Eye (tissue), 1 donor: Measurements from ENCODE around the gene PCED1B.
"Not testable (repeated sequence)": the region's sequence is repeated elsewhere in the genome, so short reads cannot be mapped to it uniquely, and the experiment has no call there.

Experiments used
- DNase-seq: peaks from one replicate; pipeline ENCODE4 v3.0.0-alpha.2; 2015

PCED1B gene

GRCh38 chr12:47095446-47096236, 16.2 kb downstream of the PCED1B start:
- no peak for DNase-seq

DNA sequence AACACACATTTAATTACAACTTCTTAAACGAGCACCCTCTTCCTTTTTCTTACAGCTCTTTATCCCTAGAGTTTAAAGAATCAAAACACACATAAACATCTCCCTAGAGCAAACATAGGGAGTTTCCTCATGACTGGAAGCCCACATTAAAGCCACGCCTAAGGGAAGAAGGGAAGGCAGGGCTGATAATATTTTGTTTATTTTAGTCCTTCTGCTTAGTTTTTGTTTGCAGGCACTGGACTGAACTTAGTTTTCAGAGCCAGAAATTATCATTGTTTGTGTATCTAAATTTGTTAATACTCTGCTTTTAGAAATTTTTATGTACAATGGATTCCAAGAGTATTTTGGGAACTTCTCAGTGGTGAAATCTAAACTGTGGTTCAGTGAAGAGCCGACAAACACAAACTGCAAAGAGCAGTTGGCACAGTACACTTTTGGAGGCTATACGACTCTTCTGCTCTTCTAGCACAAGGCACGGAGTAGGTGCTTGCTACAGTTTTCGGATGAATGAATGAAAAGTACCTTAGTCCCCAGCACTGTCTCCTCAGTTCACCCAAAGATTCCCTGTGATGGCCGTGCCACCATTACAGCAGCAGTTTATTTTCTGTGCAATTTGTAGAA, 18.0 kb downstream of the PCED1B start:
- no peak for DNase-seq

DNA sequence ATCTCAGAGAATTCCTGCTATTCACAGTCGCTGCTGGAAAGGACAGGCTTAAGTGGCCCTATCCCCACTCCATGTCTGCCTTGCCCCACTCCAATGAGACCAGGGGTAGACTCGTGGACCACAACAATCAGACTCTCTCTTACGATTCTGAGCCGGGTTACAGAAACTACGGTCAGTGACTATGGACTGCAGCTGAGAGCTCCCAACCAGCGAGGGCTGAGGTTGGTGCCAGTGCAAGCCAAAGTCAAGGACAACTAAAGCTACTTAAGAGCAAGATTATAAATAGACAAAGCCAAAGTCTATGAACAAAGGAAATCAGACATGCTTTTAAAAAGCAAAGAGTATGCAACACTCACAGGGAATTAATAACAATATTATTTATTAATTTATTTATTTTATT, 18.7 kb downstream of the PCED1B start:
- no peak for DNase-seq

GRCh38 chr12:47099610-47100009, 20.2 kb downstream of the PCED1B start:
- DNase-seq = no peak

- no peak for DNase-seq
These were observed 20.7 kb downstream of the PCED1B start for GRCh38 chr12:47100160-47100559.

GRCh38 chr12:47102406-47102805, 23.0 kb downstream of the PCED1B start:
- DNase-seq = no peak

DNA sequence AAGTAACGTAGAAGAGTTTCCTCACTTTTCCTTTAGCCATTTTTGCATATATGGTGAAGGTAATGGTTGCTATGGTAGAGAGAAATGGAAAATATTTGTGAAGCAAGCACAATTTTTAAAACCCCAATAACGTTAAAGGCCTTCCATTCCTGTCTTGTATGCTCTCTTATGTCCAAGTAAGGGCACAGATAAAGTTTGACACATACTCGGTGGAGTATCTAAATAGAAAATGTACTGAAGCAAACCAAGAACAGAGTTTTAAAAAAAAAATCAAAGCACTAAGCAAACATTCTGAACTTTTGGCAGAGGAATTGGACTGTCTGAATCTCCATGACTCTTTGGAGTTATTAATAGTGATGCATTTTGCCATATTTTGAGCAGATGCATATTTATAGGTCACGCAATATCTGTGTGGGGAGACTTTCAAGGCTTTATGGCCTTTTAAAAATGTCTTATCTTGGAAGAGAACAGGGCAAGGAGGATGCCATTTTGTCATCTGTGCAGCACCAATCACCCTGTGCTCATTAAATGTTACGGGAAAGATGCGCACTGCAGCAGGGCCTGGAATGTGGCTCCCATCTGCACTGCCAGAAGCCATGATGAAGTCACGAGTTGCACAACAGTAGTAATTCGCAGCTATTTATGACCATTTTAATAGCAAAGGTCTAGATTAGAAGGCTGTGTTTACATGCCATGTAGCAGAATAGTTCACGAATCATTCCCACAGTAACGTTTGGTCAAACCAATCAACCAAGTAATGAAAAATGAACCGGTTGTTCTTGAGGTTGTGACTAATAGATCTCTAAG, 23.6 kb downstream of the PCED1B start:
- no peak for DNase-seq

GRCh38 chr12:47105914-47106674, 26.7 kb downstream of the PCED1B start:
- no peak for DNase-seq

GRCh38 chr12:47107446-47107845, 28.0 kb downstream of the PCED1B start:
- no peak for DNase-seq

DNA sequence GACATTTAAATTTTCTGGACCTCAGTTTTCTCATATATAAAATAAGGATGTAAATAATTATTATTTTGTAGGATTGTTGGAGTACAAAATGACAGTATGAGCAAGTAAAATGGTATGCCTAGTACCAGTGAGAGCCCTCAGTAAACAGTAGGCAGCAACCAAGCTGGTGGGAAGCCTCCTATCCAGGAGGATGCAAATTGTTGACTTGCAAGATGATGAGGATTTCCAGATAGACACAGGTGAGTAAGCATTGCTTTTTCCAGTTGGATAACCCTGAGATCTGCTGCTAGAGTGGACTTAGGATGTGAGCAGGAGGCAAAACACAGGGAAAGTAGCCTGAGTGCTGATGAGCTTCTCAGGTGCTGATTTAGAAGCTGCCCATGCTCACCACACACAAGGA, 28.5 kb downstream of the PCED1B start:
- DNase-seq = no peak

DNA sequence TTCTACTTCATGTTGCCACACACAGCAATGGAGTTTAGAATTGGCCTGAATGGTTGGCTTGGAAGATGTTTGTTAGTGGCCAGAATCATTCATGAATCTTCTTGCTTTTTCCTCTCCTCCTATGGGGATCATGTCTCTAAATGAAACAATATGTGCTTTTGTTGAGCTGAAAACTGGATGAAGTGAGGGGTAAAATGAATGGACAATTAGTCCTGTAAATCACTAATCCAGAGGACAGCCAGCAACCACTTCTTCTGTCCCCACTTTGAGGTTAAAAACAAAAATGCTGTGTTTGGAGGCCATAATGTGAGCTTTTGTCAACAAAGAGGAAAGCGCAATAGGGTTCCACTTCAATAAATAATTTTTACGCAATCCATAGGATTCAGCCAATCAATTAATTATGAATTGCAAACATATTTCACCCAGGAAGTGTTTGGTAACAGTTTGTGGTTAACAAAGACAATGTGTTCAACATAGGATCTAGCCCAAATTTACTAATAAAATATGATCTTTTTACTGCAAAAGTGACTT, 30.7 kb downstream of the PCED1B start:
- no peak for DNase-seq

DNA sequence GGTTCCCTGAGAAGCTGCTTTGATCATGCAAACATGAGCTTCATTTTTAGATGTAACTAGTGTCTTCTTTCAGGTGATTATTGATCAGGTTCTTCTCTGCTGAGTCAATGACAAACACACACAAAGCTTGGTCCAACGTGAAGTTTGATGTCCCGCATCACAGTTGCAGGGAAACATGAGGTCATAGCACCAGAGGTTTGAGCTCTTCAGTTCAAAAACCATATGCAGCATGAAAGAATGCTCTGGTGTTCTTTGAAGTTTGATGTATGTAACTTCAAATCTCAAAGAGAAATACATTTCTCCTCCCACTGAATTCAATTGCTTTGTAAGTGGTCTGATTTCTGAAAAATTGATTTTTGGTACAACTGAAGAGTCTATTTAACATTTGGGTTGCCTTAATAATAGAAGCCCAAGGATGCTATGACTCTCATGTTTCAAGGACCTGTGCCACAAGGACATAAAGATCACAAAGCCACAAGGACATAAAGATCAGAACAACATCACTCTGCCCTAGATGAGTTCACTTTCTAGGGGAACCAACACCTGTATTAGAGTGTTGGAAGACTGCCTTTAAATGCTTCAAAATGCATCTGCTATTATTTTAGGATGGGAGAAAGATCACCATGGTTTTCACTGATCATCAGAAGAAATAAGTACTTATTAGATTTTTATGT, 31.4 kb downstream of the PCED1B start:
- DNase-seq = no peak

- DNase-seq = no peak
These were observed 32.0 kb downstream of the PCED1B start for GRCh38 chr12:47111392-47111778.

DNA sequence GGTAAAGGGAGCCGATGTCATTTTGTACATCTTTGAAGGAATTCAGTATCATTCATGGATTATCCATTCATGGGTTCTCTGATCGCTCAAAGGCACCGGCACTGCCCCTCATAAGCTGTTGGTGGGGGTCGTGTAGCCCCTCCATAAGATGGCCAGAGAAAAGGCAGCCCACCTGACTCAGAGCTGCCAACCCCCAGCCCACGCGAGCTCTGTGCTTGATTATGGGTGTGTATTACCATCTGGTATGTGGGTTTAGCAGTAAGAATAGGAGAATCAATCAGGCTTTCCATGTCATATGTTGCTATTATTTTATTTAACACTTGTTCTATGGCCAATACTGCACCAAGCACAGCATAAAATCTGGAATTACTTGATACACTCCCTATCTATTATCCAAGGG, 32.4 kb downstream of the PCED1B start:
- no peak for DNase-seq

DNA sequence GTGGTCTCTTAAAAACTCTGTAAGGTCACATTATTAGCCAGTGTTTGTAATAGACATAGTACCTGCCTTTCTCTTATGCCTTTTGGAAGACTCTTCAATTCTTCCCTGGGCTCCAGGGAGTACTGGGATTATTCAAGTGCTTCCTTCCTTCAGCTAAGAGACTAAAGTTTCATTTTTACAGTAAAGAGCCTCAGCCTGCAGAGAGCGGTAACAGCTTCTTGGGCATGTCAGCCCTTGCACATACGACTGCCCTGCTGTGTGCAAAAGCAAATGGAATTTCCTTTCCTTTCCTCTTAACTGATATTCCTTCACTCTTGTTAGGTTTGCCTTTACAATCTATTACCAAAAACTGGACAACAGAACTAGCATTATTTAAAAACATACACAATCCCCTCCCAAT, 33.3 kb downstream of the PCED1B start:
- DNase-seq = no peak

GRCh38 chr12:47114481-47114892, 35.1 kb downstream of the PCED1B start:
- DNase-seq = no peak

GRCh38 chr12:47117305-47117704, 37.9 kb downstream of the PCED1B start:
- not testable (repeated sequence) for DNase-seq

DNA sequence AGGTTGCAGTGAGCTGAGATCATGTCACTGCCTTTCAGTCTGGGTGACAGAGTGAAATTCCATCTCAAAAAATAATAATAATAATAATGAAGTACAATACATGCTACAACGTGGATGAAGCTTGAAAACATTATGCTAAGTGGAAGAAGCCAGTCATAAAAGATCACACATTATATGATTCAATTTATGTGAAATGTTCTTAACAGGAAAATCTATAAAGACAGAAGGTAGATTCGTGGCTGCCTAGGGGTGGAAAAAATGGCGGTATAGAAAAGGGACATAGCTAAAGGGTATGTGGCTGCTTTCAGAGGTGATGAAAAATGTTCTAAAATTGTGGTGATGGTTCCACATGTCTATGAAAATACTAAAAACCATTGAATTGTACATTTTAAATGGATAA, 41.3 kb downstream of the PCED1B start:
- no peak for DNase-seq

DNA sequence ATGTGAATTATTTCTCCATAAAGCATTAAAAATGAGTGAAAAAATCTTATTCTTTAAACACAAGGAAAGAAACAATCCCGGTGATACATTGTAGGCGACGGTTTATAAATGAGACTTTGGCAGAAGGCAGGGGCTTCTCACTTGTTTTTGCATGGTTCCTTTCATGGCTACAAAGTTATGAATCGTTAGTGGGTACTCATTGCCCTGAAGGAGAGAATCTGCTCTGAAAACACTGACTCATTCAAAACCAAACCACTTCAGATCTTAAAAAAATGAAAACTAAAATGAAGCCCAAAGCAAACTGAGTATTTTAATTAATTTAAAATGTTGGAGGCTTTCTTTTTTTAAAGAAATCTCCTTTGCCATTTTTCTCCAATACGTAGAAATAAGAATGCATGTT, 41.7 kb downstream of the PCED1B start:
- no peak for DNase-seq

DNA sequence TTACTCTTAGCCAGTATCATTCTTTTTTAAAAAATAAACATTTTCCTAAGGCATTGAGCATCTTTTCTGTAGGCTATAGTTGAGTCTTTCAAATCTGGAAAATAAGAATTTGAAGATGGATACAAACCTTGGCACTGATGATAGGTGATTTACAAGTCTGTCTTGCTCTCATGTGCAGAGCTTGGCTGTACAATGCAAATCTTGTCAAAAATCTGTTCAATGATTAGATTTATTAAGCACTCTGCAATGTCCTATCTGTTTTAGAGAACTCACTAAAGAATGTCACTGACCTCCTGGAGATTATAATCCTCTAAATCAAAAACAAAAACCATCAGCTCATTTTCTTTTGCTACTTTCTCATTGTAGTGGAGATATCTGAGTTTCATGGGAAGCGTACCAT, 43.2 kb downstream of the PCED1B start:
- DNase-seq = no peak

DNA sequence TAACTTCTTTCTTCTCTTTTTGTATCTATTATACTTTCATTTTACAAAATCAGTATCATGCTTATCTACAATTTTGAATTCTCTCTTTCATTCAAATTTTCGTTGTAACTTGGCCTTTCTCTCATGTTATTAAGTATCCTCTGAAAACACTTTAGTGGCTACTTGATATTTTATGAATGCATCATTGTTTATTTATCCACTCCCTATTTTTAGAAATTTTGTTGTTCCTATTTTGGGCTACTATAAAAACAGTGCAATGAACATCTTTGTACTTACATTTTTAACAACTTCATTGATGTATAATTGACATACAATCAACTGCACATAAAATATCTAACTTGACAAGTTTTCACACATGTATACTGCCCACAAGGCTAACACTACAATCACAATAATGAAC, 44.3 kb downstream of the PCED1B start:
- DNase-seq = no peak

GRCh38 chr12:47124451-47124850, 45.0 kb downstream of the PCED1B start:
- no peak for DNase-seq
